HG03565 (cell line): ENCODE measurements around the gene BRF1.
"Not testable (repeated sequence)": the region's sequence is repeated elsewhere in the genome, so short reads cannot be mapped to it uniquely, and the experiment has no call there.

Source experiments
- ATAC-seq: cut with Tn5 transposase; IDR thresholded peaks from one replicate; pipeline ENCODE4 v1.9.1; 2021; ENCODE audit warnings: mild to moderate bottlenecking, moderate library complexity; ENCODE audit not compliant: unreplicated experiment

Gene BRF1

GRCh38 chr14:105333613-105334364 lies 33.0 kb upstream of the BRF1 start:
- ATAC-seq: no peak

- ATAC-seq: no peak
Measured at GRCh38 chr14:105333020-105333490, 32.3 kb upstream of the BRF1 start.

GRCh38 chr14:105332350-105332874 lies 31.6 kb upstream of the BRF1 start:
- no peak for ATAC-seq

- no peak for ATAC-seq
Measured at GRCh38 chr14:105331575-105332349, 31.0 kb upstream of the BRF1 start.

GRCh38 chr14:105330491-105330895 lies 29.7 kb upstream of the BRF1 start:
- no peak for ATAC-seq

GRCh38 chr14:105329411-105330150 lies 28.8 kb upstream of the BRF1 start:
- no peak for ATAC-seq

- ATAC-seq: no peak
Measured at GRCh38 chr14:105328678-105329390, 28.0 kb upstream of the BRF1 start.

- ATAC-seq: no peak
Measured at GRCh38 chr14:105328070-105328677, 27.4 kb upstream of the BRF1 start.

GRCh38 chr14:105327695-105328045 lies 26.9 kb upstream of the BRF1 start:
- not testable (repeated sequence) for ATAC-seq

GRCh38 chr14:105326891-105327694 lies 26.3 kb upstream of the BRF1 start:
- no peak for ATAC-seq

GRCh38 chr14:105326568-105326867 lies 25.7 kb upstream of the BRF1 start:
- ATAC-seq: no peak

GRCh38 chr14:105325716-105326567 lies 25.1 kb upstream of the BRF1 start:
- no peak for ATAC-seq

GRCh38 chr14:105325303-105325702 lies 24.5 kb upstream of the BRF1 start:
- no peak for ATAC-seq

GRCh38 chr14:105324871-105325270 lies 24.1 kb upstream of the BRF1 start:
- ATAC-seq: no peak

GRCh38 chr14:105324080-105324778 lies 23.4 kb upstream of the BRF1 start:
- no peak for ATAC-seq

GRCh38 chr14:105323663-105324062 lies 22.9 kb upstream of the BRF1 start:
- ATAC-seq: no peak

GRCh38 chr14:105322791-105323556 lies 22.2 kb upstream of the BRF1 start:
- ATAC-seq: no peak
